ENCODE data around the gene TSPEAR. TPM values are rescaled to one million over a fixed set of nuclear protein-coding genes. Genes with fewer than 3 reads are reported as not detected.

The TSPEAR gene
- 0.10 TPM for total RNA-seq

GRCh38 chr21:44711327-44712202 is at the start of gene TSPEAR:
TSS of gene TSPEAR (minus strand) at chr21:44711572. CDS start at chr21:44711514, 58 bp downstream.
- DNase-seq (ENCODE audit: low spot score), result peak; percentile 32

GRCh38 chr21:44760376-44760775 is 49.0 kb upstream of the TSPEAR start:
- DNase-seq (ENCODE audit: low spot score), result no peak

GRCh38 chr21:44759628-44760285 is 48.4 kb upstream of the TSPEAR start:
- no peak for DNase-seq (ENCODE audit: low spot score)

- no peak for DNase-seq (ENCODE audit: low spot score)
Observed at GRCh38 chr21:44758781-44759627, 47.6 kb upstream of the TSPEAR start.

- no peak for DNase-seq (ENCODE audit: low spot score)
Observed at GRCh38 chr21:44758141-44758561, 46.8 kb upstream of the TSPEAR start.

GRCh38 chr21:44757731-44758130 is 46.4 kb upstream of the TSPEAR start:
- no peak for DNase-seq (ENCODE audit: low spot score)

- no peak for DNase-seq (ENCODE audit: low spot score)
Observed at GRCh38 chr21:44756423-44757185, 45.2 kb upstream of the TSPEAR start.

GRCh38 chr21:44755227-44755626 is 43.9 kb upstream of the TSPEAR start:
- no peak for DNase-seq (ENCODE audit: low spot score)

- DNase-seq (ENCODE audit: low spot score), result no peak
Observed at GRCh38 chr21:44753357-44753756, 42.0 kb upstream of the TSPEAR start.

- no peak for DNase-seq (ENCODE audit: low spot score)
Observed at GRCh38 chr21:44752671-44753235, 41.4 kb upstream of the TSPEAR start.

- DNase-seq (ENCODE audit: low spot score), result no peak
Observed at GRCh38 chr21:44751799-44752636, 40.6 kb upstream of the TSPEAR start.

GRCh38 chr21:44751186-44751798 is 39.9 kb upstream of the TSPEAR start:
- no peak for DNase-seq (ENCODE audit: low spot score)

GRCh38 chr21:44750675-44751025 is 39.3 kb upstream of the TSPEAR start:
- no peak for DNase-seq (ENCODE audit: low spot score)

GRCh38 chr21:44749759-44750674 is 38.6 kb upstream of the TSPEAR start:
- DNase-seq (ENCODE audit: low spot score), result no peak

GRCh38 chr21:44749116-44749758 is 37.9 kb upstream of the TSPEAR start:
- no peak for DNase-seq (ENCODE audit: low spot score)

GRCh38 chr21:44748621-44749020 is 37.2 kb upstream of the TSPEAR start:
- no peak for DNase-seq (ENCODE audit: low spot score)

GRCh38 chr21:44742418-44743153 is 31.2 kb upstream of the TSPEAR start:
- DNase-seq (ENCODE audit: low spot score), result no peak
